Body of pancreas (tissue), 4 donors: ENCODE data around the gene TRAM2. TPM values are rescaled to one million over a fixed set of nuclear protein-coding genes. Genes with fewer than 3 reads are reported as not detected.

Experiments
- ATAC-seq: fragments of 150-250 bp; one replicate; pipeline ENCODE4 v1.9.1; 2016
- DNase-seq, 4 donors: peaks; one replicate each; pipeline ENCODE4 v3.0.0-alpha.2; 2019
- H3K27ac ChIP-seq, 4 donors: fragments of 200-600 bp; sonication (generic); 1 replicate in 3 of 4; 2 replicates in 1 of 4; pipeline versions ENCODE4 v1.5.1 to v1.6.1; 2016 to 2019; ENCODE audit warnings: mild to moderate bottlenecking in 1 of 4, mixed read lengths in 1 of 4, moderate library complexity in 1 of 4
- H3K27me3 ChIP-seq, 2 donors: fragments of 200-600 bp; sonication (generic); one replicate each; pipeline ENCODE4 v1.6.0; 2016; ENCODE audit warnings: mild to moderate bottlenecking in 1 of 2
- H3K36me3 ChIP-seq, 2 donors: fragments of 200-600 bp; sonication (generic); replicated peaks in 1 of 2; 2 replicates each; pipeline ENCODE4 v1.5.1; 2016; ENCODE audit warnings: low read depth in 2 of 2; ENCODE audit not compliant: insufficient read depth in 1 of 2
- H3K4me1 ChIP-seq: fragments of 200-600 bp; sonication (generic); one replicate; pipeline ENCODE4 v1.6.0; 2016
- H3K4me3 ChIP-seq, 2 donors: fragments of 200-600 bp; sonication (generic); 1 replicate in 1 of 2; 2 replicates in 1 of 2; pipeline ENCODE4 v1.5.1; 2016 to 2019
- H3K9me3 ChIP-seq, 3 donors: fragments of 200-600 bp; sonication (generic); 1 replicate in 2 of 3; 2 replicates in 1 of 3; pipeline ENCODE4 v1.5.1; 2016
- POLR2A ChIP-seq, 3 donors: fragments of 450-650 bp; IDR thresholded peaks; one replicate each; pipeline ENCODE4 v1.6.1; 2016; ENCODE audit warnings: antibody characterized with exemption in 3 of 3, mild to moderate bottlenecking in 2 of 3
- WGBS, 2 donors: methylation state at CpG; one replicate each; pipeline ENCODE4 v1.1.5; 2017; 5-methylcytosine and 5-hydroxymethylcytosine counted together
- intact Hi-C: fragments of 100-400 bp; cut with DNase I; formaldehyde crosslinking; loops from one replicate; pipeline ENCODE4 v1.15.1; 2023
- total RNA-seq, 2 donors: library from RNA; depleted of rRNA; stranded (reverse); fragments of >200 nt; gene quantifications; one replicate each; pipeline ENCODE4 v1.1.0, GENCODE V29; 2016
- TF ChIP-seq, protein P1 (sequence below), 7 experiments: fragments of 450-650 bp in 4 of 7; fragments of 200-600 bp in 3 of 7; sonication (generic) in 3 of 7; IDR thresholded peaks; one replicate each; pipeline ENCODE4 v1.5.1; 2016 to 2019; ENCODE audit warnings: antibody characterized with exemption in 7 of 7

The TRAM2 gene
- total RNA-seq, 2 donors from 2014 or later, result 6.7 to 7.9 TPM

DNA sequence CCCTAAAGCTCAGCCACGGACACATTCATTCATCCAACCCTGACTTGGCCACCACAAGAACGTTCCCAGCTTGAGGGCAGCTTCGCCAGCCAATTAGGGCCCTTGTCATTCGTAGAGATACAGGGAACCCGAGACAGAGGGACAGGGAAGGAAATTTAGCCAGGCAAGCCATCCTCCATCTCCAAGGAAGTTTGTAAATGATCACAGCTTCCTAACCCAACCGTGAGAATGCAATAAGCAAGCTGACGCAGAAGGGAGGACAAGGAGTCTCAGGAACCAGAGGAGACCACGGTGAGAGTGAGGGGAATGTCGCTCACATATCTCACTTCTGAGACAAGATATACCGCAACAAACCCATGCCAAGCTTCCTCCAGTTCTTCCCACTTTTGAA lies 1.4 kb downstream of the TRAM2 start:
- DNase-seq, result no peak
- WGBS, 2 donors, result 79 to 87% methylated on average over 10 of the region's 10 CpGs
- Histone ChIP-seq H3K36me3 (no peaks in the 10 kb centered on the region), H3K4me1 (peaks cover 47% of the 10 kb centered on the region), H3K9me3 (no peaks in the 10 kb centered on the region), H3K4me3 (no peak overlapping the region), H3K27me3 (no peaks in the 10 kb centered on the region), H3K27ac (peak overlapping the region in 2 of 4 donors; percentile 3 to 97)
- ATAC-seq, result no peak
- no peak for TF ChIP-seq POLR2A (IDR thresholded peaks at IDR 0.05)
- TF ChIP-seq, protein P1, sequence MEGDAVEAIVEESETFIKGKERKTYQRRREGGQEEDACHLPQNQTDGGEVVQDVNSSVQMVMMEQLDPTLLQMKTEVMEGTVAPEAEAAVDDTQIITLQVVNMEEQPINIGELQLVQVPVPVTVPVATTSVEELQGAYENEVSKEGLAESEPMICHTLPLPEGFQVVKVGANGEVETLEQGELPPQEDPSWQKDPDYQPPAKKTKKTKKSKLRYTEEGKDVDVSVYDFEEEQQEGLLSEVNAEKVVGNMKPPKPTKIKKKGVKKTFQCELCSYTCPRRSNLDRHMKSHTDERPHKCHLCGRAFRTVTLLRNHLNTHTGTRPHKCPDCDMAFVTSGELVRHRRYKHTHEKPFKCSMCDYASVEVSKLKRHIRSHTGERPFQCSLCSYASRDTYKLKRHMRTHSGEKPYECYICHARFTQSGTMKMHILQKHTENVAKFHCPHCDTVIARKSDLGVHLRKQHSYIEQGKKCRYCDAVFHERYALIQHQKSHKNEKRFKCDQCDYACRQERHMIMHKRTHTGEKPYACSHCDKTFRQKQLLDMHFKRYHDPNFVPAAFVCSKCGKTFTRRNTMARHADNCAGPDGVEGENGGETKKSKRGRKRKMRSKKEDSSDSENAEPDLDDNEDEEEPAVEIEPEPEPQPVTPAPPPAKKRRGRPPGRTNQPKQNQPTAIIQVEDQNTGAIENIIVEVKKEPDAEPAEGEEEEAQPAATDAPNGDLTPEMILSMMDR (IDR thresholded peaks at IDR 0.05), result no peak
- intact Hi-C loops, result loop anchor here (10.0 kb wide), 1 partner anchor 79 kb away; no protein-coding TSS in a partner anchor

DNA sequence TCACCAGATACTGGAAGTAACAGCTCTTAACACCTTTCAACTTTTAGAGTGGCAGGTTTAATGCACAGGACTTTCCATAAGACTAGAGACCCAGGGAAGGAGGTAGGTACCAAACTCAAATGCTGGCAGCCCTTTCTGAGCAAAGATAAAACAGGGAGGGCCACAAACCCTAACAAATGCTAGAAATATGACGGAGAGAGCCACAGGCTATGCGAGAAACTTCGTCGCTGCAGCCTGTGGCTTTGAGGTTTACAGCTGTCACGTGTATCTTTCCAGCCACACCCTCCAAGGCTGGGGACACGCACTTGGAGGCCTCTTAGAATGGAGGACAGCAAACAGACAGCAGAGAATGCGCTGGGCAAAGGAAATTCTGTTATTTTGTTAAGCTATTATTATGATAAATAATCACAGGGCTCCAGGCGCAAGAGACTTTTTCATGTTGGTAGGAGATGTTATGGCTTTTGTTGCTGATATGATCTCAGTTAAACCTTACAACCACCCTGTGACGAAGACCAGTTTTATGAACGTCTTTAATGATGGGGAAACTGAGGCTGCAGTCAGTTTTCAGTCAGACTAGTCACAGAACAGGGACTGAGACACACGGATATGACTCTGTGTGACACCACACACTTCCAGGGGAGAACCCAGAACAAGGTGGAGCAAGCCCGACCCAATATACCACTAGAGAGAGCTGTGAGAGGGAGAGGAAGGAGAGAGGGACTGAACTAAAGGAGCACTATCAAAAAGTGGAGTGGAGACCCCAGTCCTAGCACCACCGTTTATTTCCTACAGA lies 2.0 kb downstream of the TRAM2 start:
- no peak for ATAC-seq
- no peaks in the 10 kb centered on the region for H3K9me3 ChIP-seq
- no peak overlapping the region for H3K4me3 ChIP-seq
- no peak overlapping the region for H3K27ac ChIP-seq
- no peak for TF ChIP-seq POLR2A (IDR thresholded peaks at IDR 0.05)
- TF ChIP-seq, protein P1 (IDR thresholded peaks at IDR 0.05), result no peak
- DNase-seq, result peak in 2 of 4 donors; percentile 25 to 40
- H3K4me1 ChIP-seq, result peaks cover 47% of the 10 kb centered on the region
- H3K27me3 ChIP-seq, result no peaks in the 10 kb centered on the region
- intact Hi-C loops, result loop anchor here (10.0 kb wide), 1 partner anchor 80 kb away; no protein-coding TSS in a partner anchor
- 57 to 64% methylated on average over 13 of the region's 13 CpGs for WGBS, 2 donors
- H3K36me3 ChIP-seq, result no peaks in the 10 kb centered on the region

DNA sequence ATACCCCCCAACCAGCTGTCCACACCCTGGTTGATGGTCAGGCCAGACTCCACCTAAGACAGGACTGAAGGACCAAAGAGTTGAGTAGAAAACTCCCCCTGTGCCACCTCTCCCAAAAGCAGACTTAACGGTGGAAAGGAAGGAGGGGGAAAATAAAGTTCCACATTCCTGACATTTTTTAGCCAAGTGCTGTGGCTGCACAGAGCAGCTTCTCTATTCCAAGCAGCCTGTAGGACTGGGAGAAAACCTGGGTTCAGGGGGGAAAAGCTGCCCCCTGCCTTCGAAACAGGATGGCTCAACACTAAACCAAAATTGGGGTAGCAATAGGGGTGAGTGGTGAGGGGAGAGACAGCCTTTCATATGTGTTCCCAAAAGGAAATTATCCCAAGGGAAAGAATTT lies 3.6 kb downstream of the TRAM2 start:
- no peaks in the 10 kb centered on the region for H3K27me3 ChIP-seq
- peaks cover 45% of the 10 kb centered on the region for H3K4me1 ChIP-seq
- DNase-seq, result no peak
- no peaks in the 10 kb centered on the region for H3K9me3 ChIP-seq
- H3K4me3 ChIP-seq, result no peak overlapping the region
- H3K27ac ChIP-seq, result peak overlapping the region; percentile 34 to 69 (median 49)
- TF ChIP-seq, protein P1 (IDR thresholded peaks at IDR 0.05), result no peak
- TF ChIP-seq POLR2A (IDR thresholded peaks at IDR 0.05), result no peak
- H3K36me3 ChIP-seq, result no peaks in the 10 kb centered on the region
- ATAC-seq, result no peak
- 25 to 41% methylated on average over 2 of the region's 2 CpGs for WGBS, 2 donors
- intact Hi-C loops, result loop anchor here (10.0 kb wide), 1 partner anchor 82 kb away; no protein-coding TSS in a partner anchor

DNA sequence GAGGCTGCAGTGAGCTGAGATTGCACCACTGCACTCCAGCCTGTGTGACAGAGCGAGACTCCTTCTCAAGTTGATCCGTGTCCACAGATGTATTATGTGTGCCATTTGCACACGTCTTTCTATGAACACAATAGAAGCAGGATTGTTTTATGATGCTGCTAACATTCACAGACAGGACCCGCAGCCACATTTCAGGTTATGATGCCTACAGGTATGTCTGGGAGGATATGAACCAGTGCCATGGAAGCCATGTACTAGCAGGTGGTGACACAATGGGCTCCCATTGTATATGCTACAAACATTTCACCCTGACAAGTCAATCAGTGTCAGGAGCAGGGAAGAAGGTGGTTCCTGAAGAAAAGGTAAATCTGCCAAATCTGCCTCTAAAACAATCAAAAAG lies 4.3 kb downstream of the TRAM2 start:
- intact Hi-C loops, result loop anchor here (10.0 kb wide), 1 partner anchor 82 kb away; no protein-coding TSS in a partner anchor
- ATAC-seq (no peak), DNase-seq (no peak)
- Histone ChIP-seq H3K4me1 (peaks cover 38% of the 10 kb centered on the region), H3K27me3 (no peaks in the 10 kb centered on the region), H3K9me3 (no peaks in the 10 kb centered on the region), H3K4me3 (no peak overlapping the region), H3K27ac (peak overlapping the region in 3 of 4 donors; percentile 42 to 69 (median 56)), H3K36me3 (no peaks in the 10 kb centered on the region)
- WGBS, 2 donors, result 94 to 97% methylated on average over 4 of the region's 4 CpGs
- no peak for TF ChIP-seq POLR2A (IDR thresholded peaks at IDR 0.05)
- TF ChIP-seq, protein P1 (IDR thresholded peaks at IDR 0.05), result no peak
